Lower leg skin (tissue), 4 donors: Measurements from ENCODE around the gene TFRC. TPM values are rescaled to one million over a fixed set of nuclear protein-coding genes. Genes with fewer than 3 reads are reported as not detected.
"Not testable (repeated sequence)": the region's sequence is repeated elsewhere in the genome, so short reads cannot be mapped to it uniquely, and the experiment has no call there.

ENCODE experiments used
- DNase-seq, 2 donors: peaks; one replicate each; pipeline ENCODE4 v3.0.0-alpha.2; 2019; ENCODE audit warnings: low spot score in 2 of 2
- H3K4me3 ChIP-seq: fragments of 200-600 bp; sonication (generic); 2 replicates; pipeline ENCODE4 v1.5.1; 2017; ENCODE audit warnings: mild to moderate bottlenecking, low read depth; ENCODE audit not compliant: poor library complexity, severe bottlenecking
- POLR2A ChIP-seq, 2 donors: fragments of 450-650 bp; IDR thresholded peaks; one replicate each; pipeline ENCODE4 v1.6.1; 2016 to 2017; ENCODE audit warnings: antibody characterized with exemption in 2 of 2, mild to moderate bottlenecking in 1 of 2, moderate library complexity in 1 of 2
- WGBS, 2 donors: methylation state at CpG; one replicate each; pipeline ENCODE4 v1.1.5; 2018; 5-methylcytosine and 5-hydroxymethylcytosine counted together
- intact Hi-C: fragments of 100-400 bp; cut with DNase I; formaldehyde crosslinking; loops from one replicate; pipeline ENCODE4 v1.15.0; 2023; ENCODE audit warnings: low total_unique reads
- total RNA-seq, 4 donors: library from RNA; depleted of rRNA; stranded (reverse); fragments of >200 nt; gene quantifications; one replicate each; pipeline ENCODE4 v1.1.0, GENCODE V29; 2016
- TF ChIP-seq, protein P1 (sequence below), 3 donors: fragments of 450-650 bp; IDR thresholded peaks; one replicate each; pipeline ENCODE4 v1.5.1; 2016; ENCODE audit warnings: antibody characterized with exemption in 3 of 3, mild to moderate bottlenecking in 3 of 3, moderate library complexity in 2 of 3

TFRC gene
- total RNA-seq, 4 donors from 2014 or later, result 48.3 to 73.5 (median 59.6) TPM

GRCh38 chr3:196042673-196043072 is 39.2 kb downstream of the TFRC start:
- intact Hi-C loops, result no loop called here
- TF ChIP-seq, protein P1, sequence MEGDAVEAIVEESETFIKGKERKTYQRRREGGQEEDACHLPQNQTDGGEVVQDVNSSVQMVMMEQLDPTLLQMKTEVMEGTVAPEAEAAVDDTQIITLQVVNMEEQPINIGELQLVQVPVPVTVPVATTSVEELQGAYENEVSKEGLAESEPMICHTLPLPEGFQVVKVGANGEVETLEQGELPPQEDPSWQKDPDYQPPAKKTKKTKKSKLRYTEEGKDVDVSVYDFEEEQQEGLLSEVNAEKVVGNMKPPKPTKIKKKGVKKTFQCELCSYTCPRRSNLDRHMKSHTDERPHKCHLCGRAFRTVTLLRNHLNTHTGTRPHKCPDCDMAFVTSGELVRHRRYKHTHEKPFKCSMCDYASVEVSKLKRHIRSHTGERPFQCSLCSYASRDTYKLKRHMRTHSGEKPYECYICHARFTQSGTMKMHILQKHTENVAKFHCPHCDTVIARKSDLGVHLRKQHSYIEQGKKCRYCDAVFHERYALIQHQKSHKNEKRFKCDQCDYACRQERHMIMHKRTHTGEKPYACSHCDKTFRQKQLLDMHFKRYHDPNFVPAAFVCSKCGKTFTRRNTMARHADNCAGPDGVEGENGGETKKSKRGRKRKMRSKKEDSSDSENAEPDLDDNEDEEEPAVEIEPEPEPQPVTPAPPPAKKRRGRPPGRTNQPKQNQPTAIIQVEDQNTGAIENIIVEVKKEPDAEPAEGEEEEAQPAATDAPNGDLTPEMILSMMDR (IDR thresholded peaks at IDR 0.05), result no peak
- TF ChIP-seq POLR2A (IDR thresholded peaks at IDR 0.05), result no peak
- 88 to 90% methylated on average over 6 of the region's 6 CpGs for WGBS, 2 donors
- no peak overlapping the region for H3K4me3 ChIP-seq
- DNase-seq, result no peak

DNA sequence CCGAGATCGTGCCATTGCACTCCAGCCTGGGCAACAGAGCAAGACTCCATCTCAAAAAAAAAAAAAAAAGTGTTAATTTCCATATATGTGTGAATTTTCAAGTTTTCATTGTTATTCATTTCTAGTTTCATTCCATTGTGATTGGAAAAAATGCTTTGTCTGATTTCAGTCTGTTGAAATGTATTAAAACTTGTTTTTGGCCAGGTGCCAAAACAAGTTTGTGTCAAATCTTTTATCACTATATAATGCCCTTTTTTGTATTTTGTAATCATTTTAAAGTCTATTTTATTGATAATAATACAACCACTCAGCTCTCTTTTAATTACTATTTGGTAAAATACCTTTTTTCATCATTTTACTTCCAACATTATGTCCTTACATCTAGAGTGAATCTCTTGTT is 42.5 kb downstream of the TFRC start:
- no peak for DNase-seq
- no peak overlapping the region for H3K4me3 ChIP-seq
- TF ChIP-seq, protein P1 (IDR thresholded peaks at IDR 0.05), result no peak
- TF ChIP-seq POLR2A (IDR thresholded peaks at IDR 0.05), result no peak
- WGBS, 2 donors, result 95 to 96% methylated on average over 2 of the region's 2 CpGs
- intact Hi-C loops, result no loop called here

- DNase-seq, H3K4me3 ChIP-seq, intact Hi-C loops: not testable (repeated sequence)
- WGBS, 2 donors, result 44 to 45% methylated on average over 10 of the region's 10 CpGs
These were observed 55.8 kb downstream of the TFRC start for GRCh38 chr3:196026059-196026458.

DNA sequence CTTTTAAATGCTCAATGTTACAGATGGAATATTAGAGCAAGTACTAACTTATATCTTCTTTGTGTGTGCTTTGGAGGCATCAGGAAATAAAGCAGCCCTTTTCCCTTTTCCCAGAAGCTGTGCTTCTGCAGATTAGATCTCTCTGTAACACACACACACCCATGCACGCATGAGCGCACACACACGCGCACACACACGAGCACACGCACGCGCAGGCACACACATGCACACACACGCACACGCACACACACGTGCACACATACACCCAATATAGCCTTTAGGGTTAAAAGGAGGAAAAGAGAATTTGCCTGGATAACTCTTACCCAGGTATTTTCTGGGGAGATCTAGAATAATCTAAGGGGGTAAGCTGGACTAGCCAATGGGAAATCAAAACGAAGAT is 56.9 kb downstream of the TFRC start:
- DNase-seq, result no peak
- 63 to 66% methylated on average over 12 of the region's 12 CpGs for WGBS, 2 donors
- intact Hi-C loops, result no loop called here
- H3K4me3 ChIP-seq, result no peak overlapping the region
- no peak for TF ChIP-seq POLR2A (IDR thresholded peaks at IDR 0.05)
- TF ChIP-seq, protein P1 (IDR thresholded peaks at IDR 0.05), result no peak

DNA sequence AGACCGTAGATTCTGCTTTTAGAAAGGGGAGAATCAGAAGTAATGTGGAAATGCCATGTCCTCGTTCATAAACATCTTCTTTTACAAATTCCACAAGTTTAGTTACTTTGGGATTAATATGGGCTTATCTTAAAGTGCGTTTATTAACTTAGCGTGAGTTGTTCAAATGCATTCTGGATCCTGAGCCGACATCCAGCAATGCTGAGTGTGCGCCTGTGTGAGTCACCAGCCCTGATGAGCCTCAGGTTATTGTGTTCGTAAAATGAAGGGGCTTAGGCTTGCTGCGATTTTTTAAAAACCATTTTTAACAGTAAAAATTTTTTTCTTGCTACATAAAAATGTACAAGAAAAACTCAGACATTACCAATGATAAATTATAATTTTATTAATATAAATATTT is 57.9 kb downstream of the TFRC start:
- TF ChIP-seq, protein P1 (IDR thresholded peaks at IDR 0.05), result no peak
- TF ChIP-seq POLR2A (IDR thresholded peaks at IDR 0.05), result no peak
- intact Hi-C loops, result no loop called here
- no peak overlapping the region for H3K4me3 ChIP-seq
- 87 to 89% methylated on average over 8 of the region's 8 CpGs for WGBS, 2 donors
- DNase-seq, result no peak

GRCh38 chr3:196022499-196022878 is 59.4 kb downstream of the TFRC start:
- intact Hi-C loops, H3K4me3 ChIP-seq, DNase-seq: not testable (repeated sequence)
- WGBS, 2 donors, result 71 to 88% methylated on average over 8 of the region's 8 CpGs

- 67 to 93% methylated on average over 3 of the region's 3 CpGs for WGBS, 2 donors
- TF ChIP-seq POLR2A (IDR thresholded peaks at IDR 0.05), result no peak
- TF ChIP-seq, protein P1 (IDR thresholded peaks at IDR 0.05), result no peak
These were observed 61.5 kb downstream of the TFRC start for GRCh38 chr3:196020373-196020772.

GRCh38 chr3:196019576-196019975 is 62.3 kb downstream of the TFRC start:
- 61 to 69% methylated on average over 12 of the region's 12 CpGs for WGBS, 2 donors
- H3K4me3 ChIP-seq, DNase-seq, intact Hi-C loops: not testable (repeated sequence)

More at GRCh38 chr3:196020373-196020772, 61.5 kb downstream of the TFRC start:
- intact Hi-C loops, result no loop called here
- H3K4me3 ChIP-seq, result no peak overlapping the region
- DNase-seq, result no peak

DNA sequence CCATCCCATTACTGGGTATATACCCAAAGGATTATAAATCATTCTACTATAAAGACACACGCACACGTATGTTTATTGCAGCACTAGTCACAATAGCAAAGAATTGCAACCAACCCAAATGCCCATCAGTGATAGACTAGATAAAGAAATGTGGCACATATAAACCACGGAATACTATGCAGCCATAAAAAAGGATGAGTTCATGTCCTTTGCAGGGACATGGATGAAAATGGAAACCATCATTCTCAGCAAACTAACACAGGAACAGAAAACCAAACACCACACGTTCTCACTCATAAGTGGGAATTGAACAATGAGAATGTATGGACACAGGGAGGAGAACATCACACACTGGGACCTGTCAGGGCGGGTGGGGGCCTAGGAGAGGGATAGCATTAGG is 63.7 kb downstream of the TFRC start:
- H3K4me3 ChIP-seq, DNase-seq, intact Hi-C loops: not testable (repeated sequence)
- WGBS, 2 donors, result 89% methylated on average over 5 of the region's 5 CpGs
